HepG2 (cell line): ENCODE data around the gene PIGX. TPM values are rescaled to one million over a fixed set of nuclear protein-coding genes. Genes with fewer than 3 reads are reported as not detected.

Experiments used
- ARNTL ChIP-seq: sonication (generic); formaldehyde crosslinking; IDR thresholded peaks from 2 replicates; pipeline ENCODE4 v1.4.0; 2020; ENCODE audit warnings: mild to moderate bottlenecking, missing genetic modification reagents
- ETV6 ChIP-seq: sonication (generic); formaldehyde crosslinking; conservative IDR thresholded peaks from 2 replicates; pipeline ENCODE4 v1.4.0; 2020; ENCODE audit warnings: missing genetic modification reagents
- ISL2 ChIP-seq: sonication (generic); formaldehyde crosslinking; IDR thresholded peaks from 2 replicates; pipeline ENCODE4 v1.5.0; 2020; ENCODE audit warnings: missing genetic modification reagents
- ZBTB38 ChIP-seq: sonication (generic); formaldehyde crosslinking; IDR thresholded peaks from 2 replicates; pipeline ENCODE4 v1.5.1; 2020; ENCODE audit warnings: mild to moderate bottlenecking, missing genetic modification reagents
- ZNF562 ChIP-seq: sonication (generic); formaldehyde crosslinking; IDR thresholded peaks from 2 replicates; pipeline ENCODE4 v1.8.0; 2022; ENCODE audit warnings: missing genetic modification reagents, borderline replicate concordance
- ZNF614 ChIP-seq: IDR thresholded peaks from 2 replicates; pipeline ENCODE4 v1.6.1; 2018; ENCODE audit warnings: missing biosample characterization, missing genetic modification reagents, inconsistent platforms, borderline replicate concordance
- polyA plus RNA-seq, 8 experiments: library from polyadenylated mRNA; depleted of rRNA in 3 of 8; stranded (reverse) in 7 of 8; unstranded in 1 of 8; fragments of >200 nt; fragmentation: Illumina TruSeq in 4 of 8; extraction: Trizol in 4 of 8; gene quantifications; 2 replicates each; pipeline versions ENCODE4 v1.2.1 to v1.2.3, GENCODE V29; 2011 to 2016; ENCODE audit warnings: low read depth in 4 of 8, missing spikeins in 1 of 8, mixed read lengths in 1 of 8; ENCODE audit not compliant: insufficient read depth in 1 of 8
- total RNA-seq, 5 experiments: library from RNA; depleted of rRNA; stranded (reverse); fragments of >200 nt; fragmentation: Illumina TruSeq; extraction: Trizol; gene quantifications; 2 replicates each; pipeline ENCODE4 v1.2.3, GENCODE V29; 2016; ENCODE audit warnings: low read depth in 1 of 5
- TF ChIP-seq, protein P1 (sequence below): sonication (generic); formaldehyde crosslinking; IDR thresholded peaks from 2 replicates; pipeline ENCODE4 v1.4.0; 2020; ENCODE audit warnings: missing genetic modification reagents
- TF ChIP-seq, protein P2 (sequence below): sonication (generic); formaldehyde crosslinking; IDR thresholded peaks from 2 replicates; pipeline ENCODE4 v1.5.1; 2020; ENCODE audit warnings: mild to moderate bottlenecking, missing genetic modification reagents
- TF ChIP-seq, protein P3 (sequence below): sonication (generic); formaldehyde crosslinking; IDR thresholded peaks from 2 replicates; pipeline ENCODE4 v1.5.0; 2020; ENCODE audit warnings: mild to moderate bottlenecking, missing genetic modification reagents, borderline replicate concordance

PIGX gene
- total and polyA plus RNA-seq, 2 of the 13 experiments (the other 11 are each of a cell fraction or from before 2014, with no cell fraction given): 13.2 to 21.3 TPM

DNA sequence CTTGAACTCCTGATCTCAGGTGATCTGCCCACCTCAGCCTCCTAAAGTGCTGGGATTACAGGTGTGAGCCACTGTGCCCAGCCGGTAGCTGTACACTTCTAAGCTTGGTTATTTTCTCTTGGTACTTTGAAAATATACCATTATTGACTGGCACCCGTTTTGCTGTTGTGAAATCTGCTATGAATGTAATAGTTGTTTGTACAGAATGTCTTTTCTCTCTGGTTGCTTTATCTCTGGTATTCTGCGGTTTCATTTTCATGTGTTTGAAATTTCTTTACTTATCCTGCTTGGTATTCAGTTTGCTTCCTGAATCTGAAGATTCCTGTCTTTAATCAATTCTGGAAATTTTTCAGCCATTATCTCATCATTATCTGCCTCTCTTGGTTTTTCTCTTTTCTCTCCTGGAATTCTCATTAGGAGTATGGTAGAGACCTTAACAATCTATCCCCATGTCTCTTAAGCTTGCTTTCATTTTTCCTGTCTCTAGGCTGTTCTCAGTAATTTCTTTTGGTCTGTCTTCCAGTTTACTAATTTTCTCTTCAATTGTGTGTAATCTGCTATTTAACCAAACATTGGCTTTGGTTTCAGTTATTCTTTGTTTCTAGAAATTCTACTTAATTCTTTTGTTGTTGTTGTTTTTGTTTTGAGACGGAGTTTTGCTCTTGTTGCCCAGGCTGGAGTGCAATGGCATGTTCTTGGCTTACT, 24.6 kb downstream of the PIGX start (continued):
- TF ChIP-seq ETV6 (CRISPR knock-in tag) (no peak), ZNF614 (CRISPR knock-in tag) (no peak), ZBTB38 (no peak), ISL2 (CRISPR knock-in tag) (peak; percentile 35; the same call in 1 of the 2 replicates), ARNTL (CRISPR knock-in tag) (no peak), ZNF562 (CRISPR knock-in tag) (no peak)
- TF ChIP-seq, protein P1, sequence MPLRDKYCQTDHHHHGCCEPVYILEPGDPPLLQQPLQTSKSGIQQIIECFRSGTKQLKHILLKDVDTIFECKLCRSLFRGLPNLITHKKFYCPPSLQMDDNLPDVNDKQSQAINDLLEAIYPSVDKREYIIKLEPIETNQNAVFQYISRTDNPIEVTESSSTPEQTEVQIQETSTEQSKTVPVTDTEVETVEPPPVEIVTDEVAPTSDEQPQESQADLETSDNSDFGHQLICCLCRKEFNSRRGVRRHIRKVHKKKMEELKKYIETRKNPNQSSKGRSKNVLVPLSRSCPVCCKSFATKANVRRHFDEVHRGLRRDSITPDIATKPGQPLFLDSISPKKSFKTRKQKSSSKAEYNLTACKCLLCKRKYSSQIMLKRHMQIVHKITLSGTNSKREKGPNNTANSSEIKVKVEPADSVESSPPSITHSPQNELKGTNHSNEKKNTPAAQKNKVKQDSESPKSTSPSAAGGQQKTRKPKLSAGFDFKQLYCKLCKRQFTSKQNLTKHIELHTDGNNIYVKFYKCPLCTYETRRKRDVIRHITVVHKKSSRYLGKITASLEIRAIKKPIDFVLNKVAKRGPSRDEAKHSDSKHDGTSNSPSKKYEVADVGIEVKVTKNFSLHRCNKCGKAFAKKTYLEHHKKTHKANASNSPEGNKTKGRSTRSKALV: no peak
- TF ChIP-seq, protein P2, sequence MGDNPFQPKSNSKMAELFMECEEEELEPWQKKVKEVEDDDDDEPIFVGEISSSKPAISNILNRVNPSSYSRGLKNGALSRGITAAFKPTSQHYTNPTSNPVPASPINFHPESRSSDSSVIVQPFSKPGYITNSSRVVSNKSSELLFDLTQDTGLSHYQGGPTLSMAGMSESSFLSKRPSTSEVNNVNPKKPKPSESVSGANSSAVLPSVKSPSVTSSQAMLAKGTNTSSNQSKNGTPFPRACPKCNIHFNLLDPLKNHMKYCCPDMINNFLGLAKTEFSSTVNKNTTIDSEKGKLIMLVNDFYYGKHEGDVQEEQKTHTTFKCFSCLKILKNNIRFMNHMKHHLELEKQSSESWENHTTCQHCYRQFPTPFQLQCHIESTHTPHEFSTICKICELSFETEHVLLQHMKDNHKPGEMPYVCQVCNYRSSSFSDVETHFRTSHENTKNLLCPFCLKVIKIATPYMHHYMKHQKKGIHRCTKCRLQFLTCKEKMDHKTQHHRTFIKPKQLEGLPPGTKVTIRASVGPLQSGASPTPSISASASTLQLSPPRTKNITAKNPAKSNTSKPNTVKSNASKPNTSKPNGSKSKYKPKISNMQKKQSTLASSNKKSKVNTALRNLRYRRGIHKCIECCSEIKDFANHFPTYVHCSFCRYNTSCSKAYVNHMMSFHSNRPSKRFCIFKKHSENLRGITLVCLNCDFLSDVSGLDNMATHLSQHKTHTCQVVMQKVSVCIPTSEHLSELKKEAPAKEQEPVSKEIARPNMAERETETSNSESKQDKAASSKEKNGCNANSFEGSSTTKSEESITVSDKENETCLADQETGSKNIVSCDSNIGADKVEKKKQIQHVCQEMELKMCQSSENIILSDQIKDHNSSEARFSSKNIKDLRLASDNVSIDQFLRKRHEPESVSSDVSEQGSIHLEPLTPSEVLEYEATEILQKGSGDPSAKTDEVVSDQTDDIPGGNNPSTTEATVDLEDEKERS (CRISPR knock-in tag): 0 out of 2 replicates have a peak, but pooled peaks have one; percentile 47
- TF ChIP-seq, protein P3, sequence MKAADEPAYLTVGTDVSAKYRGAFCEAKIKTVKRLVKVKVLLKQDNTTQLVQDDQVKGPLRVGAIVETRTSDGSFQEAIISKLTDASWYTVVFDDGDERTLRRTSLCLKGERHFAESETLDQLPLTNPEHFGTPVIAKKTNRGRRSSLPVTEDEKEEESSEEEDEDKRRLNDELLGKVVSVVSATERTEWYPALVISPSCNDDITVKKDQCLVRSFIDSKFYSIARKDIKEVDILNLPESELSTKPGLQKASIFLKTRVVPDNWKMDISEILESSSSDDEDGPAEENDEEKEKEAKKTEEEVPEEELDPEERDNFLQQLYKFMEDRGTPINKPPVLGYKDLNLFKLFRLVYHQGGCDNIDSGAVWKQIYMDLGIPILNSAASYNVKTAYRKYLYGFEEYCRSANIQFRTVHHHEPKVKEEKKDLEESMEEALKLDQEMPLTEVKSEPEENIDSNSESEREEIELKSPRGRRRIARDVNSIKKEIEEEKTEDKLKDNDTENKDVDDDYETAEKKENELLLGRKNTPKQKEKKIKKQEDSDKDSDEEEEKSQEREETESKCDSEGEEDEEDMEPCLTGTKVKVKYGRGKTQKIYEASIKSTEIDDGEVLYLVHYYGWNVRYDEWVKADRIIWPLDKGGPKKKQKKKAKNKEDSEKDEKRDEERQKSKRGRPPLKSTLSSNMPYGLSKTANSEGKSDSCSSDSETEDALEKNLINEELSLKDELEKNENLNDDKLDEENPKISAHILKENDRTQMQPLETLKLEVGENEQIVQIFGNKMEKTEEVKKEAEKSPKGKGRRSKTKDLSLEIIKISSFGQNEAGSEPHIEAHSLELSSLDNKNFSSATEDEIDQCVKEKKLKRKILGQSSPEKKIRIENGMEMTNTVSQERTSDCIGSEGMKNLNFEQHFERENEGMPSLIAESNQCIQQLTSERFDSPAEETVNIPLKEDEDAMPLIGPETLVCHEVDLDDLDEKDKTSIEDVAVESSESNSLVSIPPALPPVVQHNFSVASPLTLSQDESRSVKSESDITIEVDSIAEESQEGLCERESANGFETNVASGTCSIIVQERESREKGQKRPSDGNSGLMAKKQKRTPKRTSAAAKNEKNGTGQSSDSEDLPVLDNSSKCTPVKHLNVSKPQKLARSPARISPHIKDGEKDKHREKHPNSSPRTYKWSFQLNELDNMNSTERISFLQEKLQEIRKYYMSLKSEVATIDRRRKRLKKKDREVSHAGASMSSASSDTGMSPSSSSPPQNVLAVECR (CRISPR knock-in tag): no peak
